Ishikawa (cell line): ENCODE measurements around the gene RPL18.

Experiments
- CEBPB ChIP-seq: IDR thresholded peaks from 2 replicates; pipeline ENCODE4 v1.6.1; 2012
- CREB1 ChIP-seq: IDR thresholded peaks from 2 replicates; pipeline ENCODE4 v1.6.1; 2012; ENCODE audit warnings: low read depth
- EGR1 ChIP-seq: IDR thresholded peaks from 2 replicates; pipeline ENCODE4 v1.6.1; 2012
- EP300 ChIP-seq: IDR thresholded peaks from 2 replicates; pipeline ENCODE4 v1.6.1; 2012; ENCODE audit warnings: borderline replicate concordance
- FOXM1 ChIP-seq: IDR thresholded peaks from 2 replicates; pipeline ENCODE4 v1.6.1; 2012; ENCODE audit warnings: low read depth, borderline replicate concordance
- MAX ChIP-seq: IDR thresholded peaks from 2 replicates; pipeline ENCODE4 v1.6.1; 2012
- NFIC ChIP-seq: IDR thresholded peaks from 2 replicates; pipeline ENCODE4 v1.6.1; 2012
- RAD21 ChIP-seq: IDR thresholded peaks from 2 replicates; pipeline ENCODE4 v1.6.1; 2012; ENCODE audit warnings: low read depth
- TAF1 ChIP-seq: IDR thresholded peaks from 2 replicates; pipeline ENCODE4 v1.6.1; 2012; ENCODE audit warnings: low read depth, mild to moderate bottlenecking
- TCF12 ChIP-seq: IDR thresholded peaks from 2 replicates; pipeline ENCODE4 v1.6.1; 2012; ENCODE audit warnings: low read depth
- TEAD4 ChIP-seq: IDR thresholded peaks from 2 replicates; pipeline ENCODE4 v1.6.1; 2012
- USF1 ChIP-seq: IDR thresholded peaks from 2 replicates; pipeline ENCODE4 v1.6.1; 2012
- YY1 ChIP-seq: IDR thresholded peaks from 2 replicates; pipeline ENCODE4 v1.6.1; 2012; ENCODE audit warnings: low read depth
- ZBTB7A ChIP-seq: IDR thresholded peaks from 2 replicates; pipeline ENCODE4 v1.6.1; 2012; ENCODE audit warnings: low read depth
- TF ChIP-seq, protein P1 (sequence below): IDR thresholded peaks from 2 replicates; pipeline ENCODE4 v1.6.1; 2012; ENCODE audit warnings: low read depth, mild to moderate bottlenecking

Gene RPL18

GRCh38 chr19:48575931-48576622 is 42.9 kb downstream of the RPL18 start:
- TF ChIP-seq NFIC (no peak), RAD21 (no peak), TEAD4 (no peak), FOXM1 (no peak), TCF12 (no peak), CREB1 (no peak)
- TF ChIP-seq, protein P1, sequence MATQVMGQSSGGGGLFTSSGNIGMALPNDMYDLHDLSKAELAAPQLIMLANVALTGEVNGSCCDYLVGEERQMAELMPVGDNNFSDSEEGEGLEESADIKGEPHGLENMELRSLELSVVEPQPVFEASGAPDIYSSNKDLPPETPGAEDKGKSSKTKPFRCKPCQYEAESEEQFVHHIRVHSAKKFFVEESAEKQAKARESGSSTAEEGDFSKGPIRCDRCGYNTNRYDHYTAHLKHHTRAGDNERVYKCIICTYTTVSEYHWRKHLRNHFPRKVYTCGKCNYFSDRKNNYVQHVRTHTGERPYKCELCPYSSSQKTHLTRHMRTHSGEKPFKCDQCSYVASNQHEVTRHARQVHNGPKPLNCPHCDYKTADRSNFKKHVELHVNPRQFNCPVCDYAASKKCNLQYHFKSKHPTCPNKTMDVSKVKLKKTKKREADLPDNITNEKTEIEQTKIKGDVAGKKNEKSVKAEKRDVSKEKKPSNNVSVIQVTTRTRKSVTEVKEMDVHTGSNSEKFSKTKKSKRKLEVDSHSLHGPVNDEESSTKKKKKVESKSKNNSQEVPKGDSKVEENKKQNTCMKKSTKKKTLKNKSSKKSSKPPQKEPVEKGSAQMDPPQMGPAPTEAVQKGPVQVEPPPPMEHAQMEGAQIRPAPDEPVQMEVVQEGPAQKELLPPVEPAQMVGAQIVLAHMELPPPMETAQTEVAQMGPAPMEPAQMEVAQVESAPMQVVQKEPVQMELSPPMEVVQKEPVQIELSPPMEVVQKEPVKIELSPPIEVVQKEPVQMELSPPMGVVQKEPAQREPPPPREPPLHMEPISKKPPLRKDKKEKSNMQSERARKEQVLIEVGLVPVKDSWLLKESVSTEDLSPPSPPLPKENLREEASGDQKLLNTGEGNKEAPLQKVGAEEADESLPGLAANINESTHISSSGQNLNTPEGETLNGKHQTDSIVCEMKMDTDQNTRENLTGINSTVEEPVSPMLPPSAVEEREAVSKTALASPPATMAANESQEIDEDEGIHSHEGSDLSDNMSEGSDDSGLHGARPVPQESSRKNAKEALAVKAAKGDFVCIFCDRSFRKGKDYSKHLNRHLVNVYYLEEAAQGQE: no peak

DNA sequence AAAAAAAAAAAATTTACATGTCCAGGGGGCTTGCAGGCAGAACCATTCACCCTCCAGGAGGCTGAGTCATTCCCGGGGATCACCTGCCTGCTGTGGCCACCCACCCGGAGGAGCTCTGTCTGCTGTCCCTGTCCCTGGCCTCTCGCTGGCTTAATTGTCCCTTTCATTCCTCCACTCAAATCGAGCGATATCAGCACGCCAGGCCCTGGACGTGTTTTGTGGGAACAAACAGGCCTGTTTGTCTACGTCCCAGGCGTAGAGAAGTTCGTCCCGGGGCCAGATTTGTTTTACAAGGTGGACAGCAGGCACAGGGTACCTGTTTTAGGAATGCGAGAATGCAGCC is 45.8 kb downstream of the RPL18 start:
- TF ChIP-seq MAX (no peak), CEBPB (no peak), RAD21 (no peak), EGR1 (no peak), TCF12 (no peak), FOXM1 (no peak), EP300 (no peak)
- TF ChIP-seq, protein P1: no peak

DNA sequence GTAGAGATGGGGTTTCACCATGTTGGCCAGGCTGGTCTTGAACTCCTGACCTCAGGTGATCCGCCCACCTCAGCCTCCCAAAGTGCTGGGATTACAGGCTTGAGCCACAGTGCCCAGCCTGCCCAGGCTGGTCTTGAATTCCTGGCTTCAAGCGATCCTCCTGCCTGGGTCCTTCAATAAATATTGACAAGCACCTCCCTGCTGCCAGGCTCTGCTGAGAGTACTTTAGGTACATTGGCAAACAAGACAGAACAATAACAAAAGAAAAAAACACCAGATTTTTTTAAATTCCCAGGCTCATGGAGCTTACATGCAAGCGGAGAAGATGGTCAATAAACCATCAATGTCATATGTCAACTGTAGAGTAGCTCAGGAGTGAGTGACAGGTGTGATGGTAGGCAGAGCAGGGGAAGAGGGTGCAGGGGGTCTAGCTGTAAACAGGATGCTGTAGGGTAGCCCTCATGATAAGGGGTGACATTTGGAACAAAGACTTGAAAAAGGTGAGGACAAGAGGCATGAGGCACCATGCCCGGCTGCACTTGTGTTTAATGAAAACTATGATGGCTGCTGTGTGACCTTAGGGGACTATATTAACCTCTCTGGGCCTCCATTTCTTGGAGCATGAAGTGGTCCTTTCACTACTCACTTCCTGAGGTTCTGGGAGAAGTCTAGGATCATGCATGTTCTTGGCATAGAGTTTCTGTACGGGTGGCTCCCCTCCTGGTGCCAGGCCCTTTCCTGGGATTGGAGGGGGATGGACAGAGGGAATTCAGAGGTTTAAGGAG is 47.4 kb downstream of the RPL18 start:
- TF ChIP-seq USF1 (no peak), CREB1 (no peak), YY1 (no peak), TCF12 (no peak)

DNA sequence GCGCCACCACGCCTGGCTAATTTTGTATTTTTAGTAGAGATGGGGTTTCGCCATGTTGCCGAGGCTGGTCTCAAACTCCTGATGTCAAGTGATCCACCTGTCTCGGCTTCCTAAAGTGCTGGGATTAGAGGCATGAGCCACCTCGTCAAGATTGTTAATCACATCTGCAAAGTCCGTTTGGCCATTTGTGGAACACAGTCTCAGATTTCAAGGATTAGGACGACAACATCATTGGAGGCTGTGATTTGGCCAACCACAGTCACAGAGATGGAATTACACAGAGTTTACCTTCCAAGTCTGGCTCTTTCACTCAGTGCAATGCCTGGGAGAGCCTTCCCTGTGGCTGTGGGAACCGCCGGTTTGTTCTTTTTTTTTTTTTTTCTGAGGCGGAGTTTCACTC is 49.2 kb downstream of the RPL18 start:
- TF ChIP-seq TCF12 (0 out of 2 replicates have a peak, but pooled peaks have one; percentile 18), EP300 (no peak; the same call in 1 of the 2 replicates), TAF1 (no peak), RAD21 (no peak), USF1 (no peak), FOXM1 (no peak), TEAD4 (no peak), MAX (0 out of 2 replicates have a peak, but pooled peaks have one; percentile 15), NFIC (no peak), ZBTB7A (no peak), YY1 (0 out of 2 replicates have a peak, but pooled peaks have one; percentile 26)

DNA sequence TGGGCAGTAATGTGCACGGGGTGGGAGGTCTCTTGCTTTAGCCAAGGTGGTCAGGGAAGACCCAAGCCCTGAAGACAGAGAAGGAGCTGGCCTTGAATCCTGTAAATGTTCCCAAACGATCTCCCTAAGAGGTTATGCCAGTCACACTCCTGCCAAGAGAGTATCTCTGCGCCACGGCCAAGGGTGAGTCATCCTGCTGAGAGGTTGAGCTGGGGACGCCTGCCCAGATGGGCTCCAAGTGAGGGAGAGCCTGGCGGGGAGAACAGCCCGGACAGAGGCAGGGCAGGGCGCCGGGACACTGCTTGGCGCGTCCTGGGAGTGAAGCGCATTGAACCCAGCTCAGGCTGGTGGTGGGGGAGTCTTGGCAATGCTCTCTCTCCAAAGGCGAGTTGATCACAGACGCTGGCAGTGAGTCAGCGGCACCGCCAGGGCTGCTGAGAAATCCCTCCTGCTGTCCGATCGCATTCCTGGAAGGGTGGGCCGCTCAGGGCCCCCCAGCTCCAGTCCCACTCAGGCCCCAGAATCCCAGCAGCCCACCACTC is 50.6 kb downstream of the RPL18 start:
- TF ChIP-seq CEBPB (no peak), ZBTB7A (peak; percentile 80), NFIC (peak; percentile 79), EP300 (peak; percentile 63; the same call in 1 of the 2 replicates), TCF12 (peak; percentile 53; the same call in 1 of the 2 replicates), FOXM1 (no peak), MAX (0 out of 2 replicates have a peak, but pooled peaks have one; percentile 30), RAD21 (peak; percentile 22; the same call in 1 of the 2 replicates), YY1 (peak; percentile 51; the same call in 1 of the 2 replicates)
- TF ChIP-seq, protein P1: no peak
